GM12891 (cell line): ENCODE data around the gene HNRNPM.

Experiments
- PAX5 ChIP-seq: IDR thresholded peaks from 2 replicates; pipeline ENCODE4 v1.6.1; 2011; ENCODE audit warnings: low read length, moderate library complexity, mild to moderate bottlenecking; ENCODE audit not compliant: insufficient read depth, severe bottlenecking
- POLR2A ChIP-seq: IDR thresholded peaks from 2 replicates; pipeline ENCODE4 v1.6.1; 2011; ENCODE audit warnings: low read depth, low read length, control low read depth
- POLR2AphosphoS5 ChIP-seq: IDR thresholded peaks from 2 replicates; pipeline ENCODE4 v1.6.1; 2011; ENCODE audit warnings: low read depth, low read length, control low read depth
- POU2F2 ChIP-seq: IDR thresholded peaks from 2 replicates; pipeline ENCODE4 v1.6.1; 2011; ENCODE audit warnings: low read depth, mild to moderate bottlenecking, control low read depth, low read length, moderate library complexity
- SPI1 ChIP-seq: IDR thresholded peaks from 2 replicates; pipeline ENCODE4 v1.6.1; 2011; ENCODE audit warnings: low read depth, low read length, control low read depth
- TAF1 ChIP-seq: IDR thresholded peaks from 2 replicates; pipeline ENCODE4 v1.6.1; 2011; ENCODE audit warnings: low read depth, low read length, control low read depth

DNA sequence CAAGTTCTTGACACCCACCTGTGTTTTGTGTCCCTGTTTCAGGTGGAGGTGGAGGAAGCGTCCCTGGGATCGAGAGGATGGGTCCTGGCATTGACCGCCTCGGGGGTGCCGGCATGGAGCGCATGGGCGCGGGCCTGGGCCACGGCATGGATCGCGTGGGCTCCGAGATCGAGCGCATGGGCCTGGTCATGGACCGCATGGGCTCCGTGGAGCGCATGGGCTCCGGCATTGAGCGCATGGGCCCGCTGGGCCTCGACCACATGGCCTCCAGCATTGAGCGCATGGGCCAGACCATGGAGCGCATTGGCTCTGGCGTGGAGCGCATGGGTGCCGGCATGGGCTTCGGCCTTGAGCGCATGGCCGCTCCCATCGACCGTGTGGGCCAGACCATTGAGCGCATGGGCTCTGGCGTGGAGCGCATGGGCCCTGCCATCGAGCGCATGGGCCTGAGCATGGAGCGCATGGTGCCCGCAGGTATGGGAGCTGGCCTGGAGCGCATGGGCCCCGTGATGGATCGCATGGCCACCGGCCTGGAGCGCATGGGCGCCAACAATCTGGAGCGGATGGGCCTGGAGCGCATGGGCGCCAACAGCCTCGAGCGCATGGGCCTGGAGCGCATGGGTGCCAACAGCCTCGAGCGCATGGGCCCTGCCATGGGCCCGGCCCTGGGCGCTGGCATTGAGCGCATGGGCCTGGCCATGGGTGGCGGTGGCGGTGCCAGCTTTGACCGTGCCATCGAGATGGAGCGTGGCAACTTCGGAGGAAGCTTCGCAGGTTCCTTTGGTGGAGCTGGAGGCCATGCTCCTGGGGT is 41.0 kb downstream of the HNRNPM start:
- no peak for TF ChIP-seq TAF1
- TF ChIP-seq POLR2AphosphoS5: no peak
- no peak for TF ChIP-seq PAX5
- TF ChIP-seq POLR2A: no peak
- no peak for TF ChIP-seq POU2F2
- no peak for TF ChIP-seq SPI1
